GOT3 (cell line): Measurements from ENCODE around the gene FBXW5.

Experiments used
- DNase-seq: peaks from one replicate; lab custom pipeline; 2025; ENCODE audit warnings: mixed read lengths; lab: John Stamatoyannopoulos, UW

Gene FBXW5

DNA sequence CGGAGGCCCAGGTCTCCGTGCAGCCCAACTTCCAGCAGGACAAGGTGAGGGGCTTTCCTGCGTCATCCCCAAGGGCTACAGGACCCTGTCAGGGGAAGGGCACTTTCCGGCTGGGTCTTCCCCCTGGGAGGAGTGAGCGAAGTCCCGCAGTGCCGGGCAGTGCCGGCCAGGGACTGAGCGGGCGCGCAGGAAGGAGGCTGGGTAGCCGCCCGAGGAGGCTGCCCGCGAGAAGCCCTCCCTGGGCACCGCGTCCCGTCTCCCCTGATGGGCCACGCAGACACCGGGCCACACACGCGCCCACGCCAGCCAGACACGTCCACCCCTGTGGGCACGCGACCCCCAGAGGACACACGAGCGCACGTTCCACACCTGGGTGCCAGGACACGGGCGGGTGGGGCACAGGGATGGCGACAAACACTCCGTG lies 33.1 kb upstream of the FBXW5 start:
- DNase-seq: no peak

GRCh38 chr9:136977223-136977622 lies 32.7 kb upstream of the FBXW5 start, which contains the start of gene PTGDS:
TSS of gene PTGDS (plus strand) at chr9:136977504. CDS start at chr9:136977579, 75 bp downstream.
- no peak for DNase-seq

GRCh38 chr9:136975644-136976043 lies 31.1 kb upstream of the FBXW5 start:
- DNase-seq: no peak

GRCh38 chr9:136974817-136975535 lies 30.4 kb upstream of the FBXW5 start:
- no peak for DNase-seq

DNA sequence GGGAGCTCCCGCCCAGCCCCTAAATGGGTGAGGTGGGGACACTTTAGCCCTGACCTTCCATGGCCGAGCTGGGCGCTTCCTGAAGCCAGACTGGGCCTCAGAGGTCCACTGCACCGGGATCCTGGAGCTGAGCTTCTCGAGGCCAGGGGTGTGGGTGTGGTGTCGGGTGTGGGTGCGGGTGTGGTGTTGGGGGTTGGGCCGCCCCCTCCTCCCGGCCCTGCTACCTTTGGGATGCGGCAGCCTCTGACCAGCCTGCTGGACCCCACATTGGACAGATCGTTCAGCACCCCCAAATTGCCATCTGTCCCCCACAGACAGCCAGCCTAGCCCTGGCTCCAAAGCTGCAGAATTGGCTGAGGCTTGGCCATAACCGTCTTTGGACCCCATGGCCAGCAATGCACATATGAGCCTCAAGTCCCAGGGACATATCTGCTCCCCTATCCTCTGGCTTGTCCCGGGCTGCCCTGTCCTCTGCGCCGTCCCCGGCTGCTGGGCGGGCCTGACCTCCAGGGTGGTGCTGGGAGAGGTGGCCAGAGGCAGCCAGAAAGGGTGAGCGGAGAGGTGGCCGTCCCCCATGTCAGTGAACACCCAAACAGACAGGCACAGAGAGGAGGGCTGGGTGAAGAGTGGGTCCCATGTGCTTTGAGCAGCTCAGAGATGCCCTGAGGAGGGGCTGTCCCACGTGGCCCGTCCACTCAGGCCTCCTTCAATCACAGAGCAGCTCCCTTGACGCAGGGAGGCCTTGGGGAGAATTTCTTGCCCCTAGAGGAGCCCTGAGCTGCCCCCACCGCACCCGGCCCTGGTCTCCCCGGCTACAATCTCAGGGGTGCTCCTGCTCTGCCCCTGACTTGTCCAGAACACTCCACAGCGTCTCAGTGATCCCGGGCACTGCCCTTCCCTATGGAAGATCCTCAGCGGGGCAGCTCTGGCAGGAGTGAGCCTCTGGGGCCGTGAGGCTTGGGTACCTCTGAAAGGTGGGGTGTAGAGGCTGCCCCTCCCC lies 29.4 kb upstream of the FBXW5 start:
- DNase-seq: no peak

DNA sequence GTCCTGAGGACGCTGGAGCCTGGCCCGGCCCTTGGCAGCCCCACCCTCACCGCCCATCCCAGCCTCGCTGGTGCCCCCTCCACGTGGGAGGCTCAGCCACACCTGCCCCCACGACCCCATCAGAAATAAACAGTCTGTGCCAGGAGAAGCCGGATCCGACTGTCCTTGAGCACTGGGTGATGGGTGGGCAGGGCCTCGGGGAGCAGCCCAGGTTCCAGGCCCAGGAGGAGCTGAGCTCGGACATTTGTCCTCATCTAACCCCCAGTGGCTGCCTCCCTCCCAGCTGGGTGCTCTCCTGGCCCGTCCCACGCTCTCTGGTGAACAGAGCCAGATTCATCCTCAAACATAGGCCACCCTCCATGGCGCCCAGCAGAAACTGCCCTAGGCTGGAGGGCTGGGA lies 28.2 kb upstream of the FBXW5 start:
- DNase-seq: no peak

GRCh38 chr9:136972335-136972734 lies 27.8 kb upstream of the FBXW5 start:
- no peak for DNase-seq

DNA sequence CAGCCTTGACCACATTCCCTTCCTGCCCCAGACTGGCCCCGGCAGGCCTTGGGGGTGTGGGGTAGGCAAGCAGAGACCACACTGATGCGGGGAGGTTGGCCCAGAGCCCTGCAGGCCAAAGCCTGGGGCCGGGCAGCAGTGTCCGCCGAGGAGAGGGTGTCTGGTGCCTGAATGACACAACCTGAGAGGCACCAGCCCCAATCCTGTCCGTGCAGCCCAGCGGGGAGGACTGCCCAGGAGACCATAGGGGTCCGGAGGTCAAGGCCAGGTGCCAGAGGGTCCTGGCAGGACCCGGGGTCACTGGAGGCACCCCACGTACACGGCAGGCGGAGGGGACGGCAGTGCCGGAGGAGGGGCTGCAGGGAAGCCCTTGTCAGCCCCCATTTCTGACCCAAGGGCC lies 27.2 kb upstream of the FBXW5 start:
- DNase-seq: no peak

- no peak for DNase-seq
Measured at GRCh38 chr9:136970361-136970760, 25.8 kb upstream of the FBXW5 start.

DNA sequence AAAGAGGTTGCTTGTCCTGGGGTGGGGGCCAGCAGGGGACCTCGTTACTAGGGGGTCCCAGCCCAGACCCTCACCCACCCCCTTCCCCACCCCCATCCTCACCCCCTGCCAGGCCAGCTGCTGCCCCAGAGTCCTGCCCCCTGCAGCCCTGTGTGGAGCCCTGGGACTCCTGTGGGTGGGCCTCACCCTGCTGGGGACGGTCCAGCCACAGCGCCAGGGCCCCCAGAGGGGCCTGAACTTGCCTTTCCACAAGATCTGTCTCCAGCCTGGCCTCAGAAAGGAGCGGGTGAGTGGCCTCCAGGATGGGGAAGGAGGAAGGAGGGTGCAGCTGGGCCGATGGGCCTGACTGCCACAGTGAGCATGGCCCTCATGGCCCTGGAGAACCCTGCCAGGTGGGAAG lies 25.2 kb upstream of the FBXW5 start:
- no peak for DNase-seq

- DNase-seq: no peak
Measured at GRCh38 chr9:136969150-136969549, 24.6 kb upstream of the FBXW5 start.

GRCh38 chr9:136968333-136969127 lies 24.0 kb upstream of the FBXW5 start:
- DNase-seq: no peak

DNA sequence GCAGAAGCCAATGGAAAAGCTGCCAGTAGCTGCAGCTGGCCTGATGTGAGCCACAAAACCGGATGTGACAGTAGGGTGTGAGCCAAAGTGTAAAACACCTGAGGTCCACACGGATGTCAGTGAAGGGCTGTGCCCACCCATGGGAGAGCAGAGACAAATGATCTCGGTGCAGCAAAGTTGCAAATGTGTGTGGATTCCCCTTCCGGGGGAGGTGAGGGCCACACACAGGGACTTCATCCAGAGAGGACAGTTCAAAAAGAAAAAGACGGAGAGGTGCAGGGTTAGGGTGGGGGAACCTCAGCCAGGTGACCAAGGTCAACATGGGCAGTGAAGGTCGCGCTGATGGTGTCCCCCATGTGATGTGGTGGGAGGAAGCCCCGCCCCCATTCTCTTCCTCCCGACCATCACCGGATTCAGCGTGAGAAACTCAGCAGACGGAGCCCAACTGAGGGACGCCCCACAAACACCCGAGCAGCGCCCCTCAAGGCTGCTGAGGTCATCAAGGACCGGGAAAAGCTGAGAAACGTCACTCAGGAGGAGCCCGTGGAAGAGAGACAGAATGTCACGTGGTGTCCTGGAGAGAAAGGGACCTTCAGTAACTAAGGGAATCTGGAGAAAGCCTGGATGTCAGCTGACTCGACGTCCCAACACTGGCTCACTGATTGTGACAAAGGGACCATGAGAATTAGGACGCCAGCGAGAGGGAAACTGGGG lies 21.4 kb upstream of the FBXW5 start:
- DNase-seq: no peak

- no peak for DNase-seq
Measured at GRCh38 chr9:136964833-136965422, 20.4 kb upstream of the FBXW5 start.

- DNase-seq: no peak
Measured at GRCh38 chr9:136964171-136964689, 19.7 kb upstream of the FBXW5 start.

DNA sequence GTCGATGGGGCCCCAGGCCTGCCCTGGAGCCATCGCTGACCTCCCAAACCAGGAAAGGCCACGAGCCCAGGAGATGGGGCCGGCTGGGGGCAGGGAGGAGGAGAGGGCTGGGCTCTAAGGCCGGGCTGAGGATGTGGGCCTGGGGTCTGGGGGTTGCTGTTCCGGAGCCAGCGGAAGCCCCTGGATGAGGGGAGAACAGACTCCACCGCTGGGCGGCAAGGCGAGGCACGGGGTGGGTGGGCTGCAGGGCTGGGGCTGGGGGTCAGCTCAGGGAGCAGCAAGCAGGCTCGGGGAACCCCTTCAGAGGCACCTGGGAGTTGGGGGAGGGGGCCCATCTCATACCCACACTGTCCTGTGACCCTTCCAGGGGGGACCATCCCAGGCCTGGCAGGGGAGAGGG lies 19.2 kb upstream of the FBXW5 start:
- no peak for DNase-seq

- DNase-seq: no peak
Measured at GRCh38 chr9:136963341-136963740, 18.8 kb upstream of the FBXW5 start.

DNA sequence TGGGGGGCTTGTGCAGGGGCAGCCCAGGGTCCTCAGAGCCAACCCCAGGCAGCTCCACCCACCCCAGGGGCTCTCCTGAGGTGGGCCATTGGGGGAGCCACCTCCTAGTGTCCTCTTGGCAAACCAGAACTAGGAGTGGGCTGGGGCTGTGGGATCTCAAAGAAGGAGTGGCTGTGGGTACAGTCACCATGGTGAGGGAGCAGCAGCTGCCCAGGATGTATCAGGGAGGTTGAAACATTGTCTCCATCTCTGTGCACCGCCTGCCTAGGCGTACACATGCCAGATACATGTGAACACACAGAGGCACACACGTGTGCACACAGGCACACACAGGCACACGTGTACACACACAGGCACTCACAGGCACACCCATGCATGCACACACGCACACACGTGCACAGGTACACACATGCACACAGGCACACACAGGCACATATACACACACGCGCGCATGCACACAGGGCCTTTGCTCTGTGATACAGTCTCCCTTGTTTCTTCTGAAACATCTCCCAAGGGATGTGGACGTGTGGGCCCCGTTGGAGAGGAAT lies 18.2 kb upstream of the FBXW5 start:
- DNase-seq: no peak

GRCh38 chr9:136962163-136962562 lies 17.6 kb upstream of the FBXW5 start:
- DNase-seq: no peak

- no peak for DNase-seq
Measured at GRCh38 chr9:136961279-136962065, 16.9 kb upstream of the FBXW5 start.
